ENCODE data around the gene UNC5C.

Gene UNC5C

DNA sequence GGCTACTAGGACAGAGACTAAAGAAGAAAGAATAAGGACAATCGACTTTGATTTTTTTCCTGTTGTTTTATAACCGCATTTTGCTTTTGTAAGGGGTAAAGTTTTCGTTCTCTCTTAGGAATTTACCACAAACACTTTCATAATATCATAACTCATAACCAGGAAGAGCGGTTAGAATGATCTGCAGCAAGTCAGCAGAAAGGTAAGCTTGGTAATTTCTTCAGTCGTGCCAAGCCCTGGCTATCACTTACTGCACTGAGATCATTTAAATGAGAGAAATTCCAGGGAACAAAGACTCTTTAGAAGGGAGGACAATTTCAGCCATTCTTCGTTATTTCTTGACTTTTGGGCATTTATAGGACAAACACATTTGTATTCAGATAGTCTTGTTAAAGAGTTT is 258.1 kb downstream of the UNC5C start:
- Histone ChIP-seq H3K79me2 (ENCODE audit: insufficient read depth, low read length) (no peaks in the 10 kb centered on the region), H3F3A (ENCODE audit: insufficient read depth, low read length) (no peaks in the 10 kb centered on the region), H3K4me1 (ENCODE audit: insufficient read depth, low read length, severe bottlenecking) (no peaks in the 10 kb centered on the region), H3K9me2 (ENCODE audit: low read depth, low read length) (no peaks in the 10 kb centered on the region), H3K4me3 (ENCODE audit: low read depth, low read length, poor library complexity, severe bottlenecking) (no peak overlapping the region), H3K27ac (ENCODE audit: low read depth, low read length, poor library complexity, severe bottlenecking) (no peak overlapping the region), H3K9ac (ENCODE audit: low read length) (no peak overlapping the region), H4K20me1 (ENCODE audit: insufficient read depth, low read length) (no peaks in the 10 kb centered on the region), H3K9me3 (ENCODE audit: low read length) (no peaks in the 10 kb centered on the region), H3K27me3 (ENCODE audit: insufficient read depth, low read length) (no peaks in the 10 kb centered on the region), H3K36me3 (ENCODE audit: insufficient read depth, low read length) (no peaks in the 10 kb centered on the region), H3K4me2 (ENCODE audit: low read length) (no peak overlapping the region), H2AFZ (ENCODE audit: low read length) (no peak overlapping the region)
- TF ChIP-seq EZH2 (IDR thresholded peaks at IDR 0.05; ENCODE audit: borderline replicate concordance, low read length) = no peak
- TF ChIP-seq, protein P1, sequence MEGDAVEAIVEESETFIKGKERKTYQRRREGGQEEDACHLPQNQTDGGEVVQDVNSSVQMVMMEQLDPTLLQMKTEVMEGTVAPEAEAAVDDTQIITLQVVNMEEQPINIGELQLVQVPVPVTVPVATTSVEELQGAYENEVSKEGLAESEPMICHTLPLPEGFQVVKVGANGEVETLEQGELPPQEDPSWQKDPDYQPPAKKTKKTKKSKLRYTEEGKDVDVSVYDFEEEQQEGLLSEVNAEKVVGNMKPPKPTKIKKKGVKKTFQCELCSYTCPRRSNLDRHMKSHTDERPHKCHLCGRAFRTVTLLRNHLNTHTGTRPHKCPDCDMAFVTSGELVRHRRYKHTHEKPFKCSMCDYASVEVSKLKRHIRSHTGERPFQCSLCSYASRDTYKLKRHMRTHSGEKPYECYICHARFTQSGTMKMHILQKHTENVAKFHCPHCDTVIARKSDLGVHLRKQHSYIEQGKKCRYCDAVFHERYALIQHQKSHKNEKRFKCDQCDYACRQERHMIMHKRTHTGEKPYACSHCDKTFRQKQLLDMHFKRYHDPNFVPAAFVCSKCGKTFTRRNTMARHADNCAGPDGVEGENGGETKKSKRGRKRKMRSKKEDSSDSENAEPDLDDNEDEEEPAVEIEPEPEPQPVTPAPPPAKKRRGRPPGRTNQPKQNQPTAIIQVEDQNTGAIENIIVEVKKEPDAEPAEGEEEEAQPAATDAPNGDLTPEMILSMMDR (IDR thresholded peaks at IDR 0.05; ENCODE audit: low read length) = no peak

DNA sequence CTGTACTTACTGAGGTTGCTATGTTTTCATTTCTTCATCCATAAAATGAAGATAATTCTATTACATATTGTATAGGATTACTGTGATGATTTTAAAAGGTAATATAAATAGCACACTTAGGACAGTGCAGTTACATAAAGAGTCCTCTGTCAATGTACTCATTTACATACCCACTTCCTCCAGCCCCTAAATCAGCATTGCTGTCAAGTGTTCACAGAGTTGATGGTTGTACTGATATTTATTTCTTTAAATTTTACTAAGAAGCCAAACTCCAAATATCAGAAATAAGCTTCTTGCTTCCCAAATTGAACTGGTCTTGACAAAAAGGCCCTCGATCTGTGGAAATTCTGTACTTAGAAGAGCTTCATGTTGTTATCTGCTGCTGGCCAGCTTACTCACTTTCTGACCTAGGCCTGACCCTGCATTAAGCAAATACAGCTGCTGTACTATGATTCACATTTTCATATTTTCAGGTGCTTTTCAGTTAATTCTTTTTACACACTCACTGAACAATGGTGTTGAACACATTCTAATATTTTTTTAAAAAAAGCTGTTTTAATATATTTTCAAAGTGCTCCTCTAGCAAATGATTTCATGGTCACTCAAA is 259.6 kb downstream of the UNC5C start:
- no peaks in the 10 kb centered on the region for H3K9me3 ChIP-seq (ENCODE audit: low read length)
- H3K4me1 ChIP-seq (ENCODE audit: insufficient read depth, low read length, severe bottlenecking) = no peaks in the 10 kb centered on the region
- H3F3A ChIP-seq (ENCODE audit: insufficient read depth, low read length) = no peaks in the 10 kb centered on the region
- H3K79me2 ChIP-seq (ENCODE audit: insufficient read depth, low read length) = no peaks in the 10 kb centered on the region
- no peaks in the 10 kb centered on the region for H3K36me3 ChIP-seq (ENCODE audit: insufficient read depth, low read length)
- H3K4me3 ChIP-seq (ENCODE audit: low read depth, low read length, poor library complexity, severe bottlenecking) = no peak overlapping the region
- TF ChIP-seq EZH2 (IDR thresholded peaks at IDR 0.05; ENCODE audit: borderline replicate concordance, low read length) = no peak
- TF ChIP-seq, protein P1 (IDR thresholded peaks at IDR 0.05; ENCODE audit: low read length) = no peak
- no peak overlapping the region for H2AFZ ChIP-seq (ENCODE audit: low read length)
- H3K27me3 ChIP-seq (ENCODE audit: insufficient read depth, low read length) = no peaks in the 10 kb centered on the region
- H3K9ac ChIP-seq (ENCODE audit: low read length) = no peak overlapping the region
- H4K20me1 ChIP-seq (ENCODE audit: insufficient read depth, low read length) = no peaks in the 10 kb centered on the region
- no peak overlapping the region for H3K4me2 ChIP-seq (ENCODE audit: low read length)
- H3K27ac ChIP-seq (ENCODE audit: low read depth, low read length, poor library complexity, severe bottlenecking) = no peak overlapping the region
- H3K9me2 ChIP-seq (ENCODE audit: low read depth, low read length) = no peaks in the 10 kb centered on the region

DNA sequence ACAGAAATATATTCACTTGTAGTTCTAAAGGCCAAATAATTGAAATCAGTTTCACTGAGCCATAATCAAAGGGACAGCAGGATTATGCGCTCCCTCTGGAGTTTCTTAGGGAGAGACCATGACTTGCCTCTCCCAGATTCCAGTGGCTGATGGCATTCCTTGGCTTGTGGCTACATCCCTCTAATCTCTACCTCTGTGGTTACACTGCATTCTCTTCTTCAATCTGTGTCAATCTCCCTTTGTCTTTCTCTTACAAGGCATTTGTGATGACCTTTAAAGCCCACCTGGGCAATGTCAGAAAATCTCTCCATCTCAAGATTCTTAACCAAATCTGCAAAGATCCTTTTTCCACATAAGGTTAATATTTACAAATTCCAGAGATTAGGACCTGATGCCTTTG is 260.2 kb downstream of the UNC5C start:
- H3K27ac ChIP-seq (ENCODE audit: low read depth, low read length, poor library complexity, severe bottlenecking) = no peak overlapping the region
- H3K9me2 ChIP-seq (ENCODE audit: low read depth, low read length) = no peaks in the 10 kb centered on the region
- no peaks in the 10 kb centered on the region for H3K27me3 ChIP-seq (ENCODE audit: insufficient read depth, low read length)
- no peaks in the 10 kb centered on the region for H4K20me1 ChIP-seq (ENCODE audit: insufficient read depth, low read length)
- no peak overlapping the region for H3K4me3 ChIP-seq (ENCODE audit: low read depth, low read length, poor library complexity, severe bottlenecking)
- H3K36me3 ChIP-seq (ENCODE audit: insufficient read depth, low read length) = no peaks in the 10 kb centered on the region
- H2AFZ ChIP-seq (ENCODE audit: low read length) = no peak overlapping the region
- no peaks in the 10 kb centered on the region for H3K4me1 ChIP-seq (ENCODE audit: insufficient read depth, low read length, severe bottlenecking)
- H3K9ac ChIP-seq (ENCODE audit: low read length) = no peak overlapping the region
- H3K4me2 ChIP-seq (ENCODE audit: low read length) = no peak overlapping the region
- H3K79me2 ChIP-seq (ENCODE audit: insufficient read depth, low read length) = no peaks in the 10 kb centered on the region
- TF ChIP-seq, protein P1 (IDR thresholded peaks at IDR 0.05; ENCODE audit: low read length) = no peak
- TF ChIP-seq EZH2 (IDR thresholded peaks at IDR 0.05; ENCODE audit: borderline replicate concordance, low read length) = no peak
- H3K9me3 ChIP-seq (ENCODE audit: low read length) = no peaks in the 10 kb centered on the region
- H3F3A ChIP-seq (ENCODE audit: insufficient read depth, low read length) = no peaks in the 10 kb centered on the region
